Activated CD8-positive, alpha-beta memory T cell treated with anti-CD3 and anti-CD28 coated beads, Interleukin-2, amount 50 U/mL, for 4 hours (primary cell): ENCODE measurements around the gene ADO.
"Not testable (repeated sequence)": the region's sequence is repeated elsewhere in the genome, so short reads cannot be mapped to it uniquely, and the experiment has no call there.

ENCODE experiments used
- DNase-seq: peaks from one replicate; pipeline ENCODE4 v3.0.0-alpha.2; 2020

The ADO gene

DNA sequence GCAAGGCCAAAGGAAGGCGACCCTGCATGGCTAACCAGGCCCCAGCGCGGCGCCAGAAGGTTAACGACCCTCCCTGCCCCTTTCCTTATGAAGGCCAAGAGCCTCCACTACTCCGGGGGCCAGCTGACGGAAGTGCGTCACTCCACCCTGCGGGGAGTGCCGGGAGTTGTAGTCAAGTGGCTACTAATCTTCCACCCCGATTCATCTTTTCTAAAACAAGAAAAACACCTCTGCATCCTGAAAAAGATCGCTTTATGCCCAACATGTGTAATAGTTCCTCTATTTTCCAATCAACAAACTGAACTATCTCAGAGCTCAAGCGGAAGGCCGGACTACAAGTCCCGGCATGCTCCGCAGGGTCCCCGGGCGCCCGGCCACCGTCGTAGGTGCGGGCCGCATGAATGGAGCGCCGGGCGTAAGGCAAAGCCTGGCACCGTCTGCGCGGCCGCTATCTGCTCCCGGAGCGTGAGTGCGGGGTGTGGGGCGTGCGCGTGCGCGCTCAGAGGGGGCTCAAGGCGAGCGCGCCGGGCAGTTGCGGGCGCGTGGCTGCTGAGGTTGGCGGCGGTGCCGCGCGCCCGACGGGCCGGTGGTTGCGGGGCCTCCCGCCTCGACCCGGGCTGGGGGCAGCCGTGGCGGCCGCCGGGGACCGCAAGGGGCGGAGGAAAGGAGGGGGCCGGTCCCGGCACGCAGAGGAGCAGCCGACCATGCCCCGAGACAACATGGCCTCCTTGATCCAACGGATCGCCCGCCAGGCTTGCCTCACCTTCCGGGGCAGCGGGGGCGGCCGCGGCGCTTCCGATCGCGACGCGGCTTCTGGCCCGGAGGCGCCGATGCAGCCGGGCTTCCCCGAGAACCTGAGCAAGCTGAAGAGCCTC lies at the start of gene ADO:
TSS of gene ADO (plus strand) at position 365 of the 875 bp plus-strand sequence. CDS start at position 705, 340 bp downstream.
- DNase-seq, result peak; percentile 77

GRCh38 chr10:62754963-62755362 lies 49.6 kb upstream of the ADO start:
- no peak for DNase-seq

DNA sequence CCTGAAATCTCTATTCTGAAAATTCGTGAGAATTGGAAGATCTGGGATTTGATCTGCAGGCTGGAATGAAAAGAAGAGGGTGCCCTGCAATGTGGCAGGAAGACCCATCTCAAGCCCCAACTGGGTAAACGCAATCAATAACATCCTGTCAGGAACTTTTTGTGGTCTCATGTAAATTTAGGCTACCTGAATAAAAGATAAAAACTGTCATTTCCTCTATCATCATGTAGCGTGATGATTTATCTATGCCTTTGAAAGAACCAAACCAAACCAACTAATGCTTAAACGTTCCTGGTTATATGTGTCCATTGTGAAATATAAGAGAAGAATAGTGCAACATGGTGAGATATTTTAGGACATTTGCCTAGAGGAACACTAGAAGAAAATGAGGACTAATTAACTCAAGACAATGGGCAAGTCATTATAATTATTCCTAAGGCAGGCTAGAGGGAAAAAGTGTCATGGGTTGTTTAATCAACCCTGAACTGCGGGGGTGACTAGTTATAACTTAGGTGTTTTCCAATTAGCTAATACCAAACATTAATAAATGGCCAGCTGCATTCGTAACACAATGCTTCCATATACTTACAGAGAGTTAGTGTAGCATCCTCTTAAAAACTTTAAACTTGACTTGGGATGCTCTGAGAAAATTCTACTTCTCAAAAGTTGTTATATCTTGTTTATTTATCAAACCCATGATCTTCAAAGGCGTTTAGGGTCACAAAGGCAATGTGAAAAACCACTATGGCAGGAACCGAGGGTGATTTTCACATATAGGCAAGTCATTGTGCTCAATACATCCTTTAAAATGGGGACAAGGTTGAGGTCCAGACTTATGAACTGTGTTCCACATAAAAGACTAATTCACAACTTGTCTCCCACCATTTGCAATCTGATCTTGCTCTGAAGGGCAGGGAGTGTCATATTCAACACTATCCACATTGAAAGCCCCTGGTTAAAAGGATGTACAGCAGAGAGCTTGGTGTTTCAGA lies 48.6 kb upstream of the ADO start:
- DNase-seq, result no peak

DNA sequence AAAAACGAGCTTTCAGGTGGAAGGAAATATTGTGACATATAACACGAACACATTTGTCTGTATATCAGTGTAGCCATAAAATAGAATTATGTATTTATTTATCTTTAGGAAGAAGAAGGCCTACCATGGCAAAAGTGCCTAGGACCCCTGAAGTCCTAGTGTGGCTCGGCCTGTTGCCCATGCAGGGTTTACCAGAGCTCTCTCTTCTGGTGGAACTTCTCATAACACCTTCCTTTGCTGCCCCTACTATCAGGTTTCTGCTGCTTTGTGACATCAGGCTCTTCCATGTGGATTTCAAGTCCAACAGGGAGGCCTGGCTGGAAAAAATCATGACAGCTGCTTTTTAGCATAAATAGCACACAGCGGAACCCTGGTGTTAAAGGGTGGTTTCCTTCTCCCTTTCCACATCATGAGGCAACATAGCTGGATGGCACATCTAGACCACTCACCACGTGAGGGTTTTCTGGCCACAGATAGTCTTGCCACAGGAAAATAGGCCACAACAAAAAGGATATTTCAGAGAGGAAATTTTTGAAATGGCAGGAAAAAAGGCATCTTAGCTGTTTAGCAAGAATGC lies 44.8 kb upstream of the ADO start:
- DNase-seq, result no peak

- no peak for DNase-seq
Observed at GRCh38 chr10:62760401-62760800, 44.1 kb upstream of the ADO start.

DNA sequence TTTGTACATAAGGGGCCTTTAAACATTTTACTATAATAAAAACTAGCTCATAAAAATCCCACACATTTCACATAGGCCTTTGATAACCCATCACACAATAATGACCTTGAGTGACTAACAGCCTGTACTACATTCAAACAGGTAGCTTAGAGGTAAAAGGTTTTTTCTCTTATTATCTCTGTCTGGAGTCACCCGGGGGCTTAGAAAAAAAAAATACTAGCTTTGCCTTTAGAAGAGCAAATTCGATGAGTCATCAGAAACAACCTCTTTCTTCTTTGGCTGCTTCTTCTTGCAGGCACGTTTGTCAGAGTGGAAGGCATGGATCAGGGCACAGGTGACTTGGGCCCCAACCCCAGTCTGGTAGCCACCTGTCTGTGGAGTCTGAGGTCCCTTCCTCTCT lies 43.4 kb upstream of the ADO start:
- DNase-seq, result peak; percentile 45

DNA sequence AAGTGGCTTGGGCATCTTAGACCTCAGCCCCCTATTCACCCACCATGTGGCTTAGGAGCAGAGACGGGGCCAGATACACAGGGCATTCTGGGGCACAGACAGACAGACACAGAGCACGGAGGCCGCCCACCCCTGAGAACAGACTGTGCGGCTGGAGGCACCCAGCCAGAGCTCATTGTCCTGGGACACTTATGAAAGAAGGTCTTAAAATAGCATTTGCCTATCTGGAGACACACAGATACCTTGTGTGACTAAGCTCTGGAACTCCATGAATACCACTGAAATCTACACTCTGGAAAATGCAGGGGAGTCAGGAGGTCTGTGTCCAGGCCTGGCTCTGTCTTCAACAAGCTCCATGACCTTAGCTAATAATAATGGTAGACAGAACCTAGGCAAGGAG lies 41.4 kb upstream of the ADO start:
- DNase-seq, result no peak

DNA sequence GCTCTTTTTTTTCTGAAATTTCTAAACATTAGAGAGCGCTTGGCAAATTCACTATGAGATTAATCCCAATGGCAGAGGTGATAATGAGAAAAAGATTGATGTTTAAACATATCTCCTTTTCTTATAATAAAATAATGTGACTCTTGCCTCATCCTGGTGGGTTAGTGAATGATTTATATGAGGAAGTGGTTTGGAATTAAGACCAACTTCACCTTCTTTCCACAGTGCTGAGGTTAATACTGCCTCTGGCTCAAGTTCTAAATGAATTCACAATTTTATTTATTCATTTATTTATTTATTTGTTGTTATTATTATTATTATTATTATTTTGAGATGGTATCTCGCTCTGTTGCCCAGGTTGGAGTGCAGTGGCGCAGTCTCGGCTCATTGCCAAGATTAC lies 40.5 kb upstream of the ADO start:
- DNase-seq, result no peak

DNA sequence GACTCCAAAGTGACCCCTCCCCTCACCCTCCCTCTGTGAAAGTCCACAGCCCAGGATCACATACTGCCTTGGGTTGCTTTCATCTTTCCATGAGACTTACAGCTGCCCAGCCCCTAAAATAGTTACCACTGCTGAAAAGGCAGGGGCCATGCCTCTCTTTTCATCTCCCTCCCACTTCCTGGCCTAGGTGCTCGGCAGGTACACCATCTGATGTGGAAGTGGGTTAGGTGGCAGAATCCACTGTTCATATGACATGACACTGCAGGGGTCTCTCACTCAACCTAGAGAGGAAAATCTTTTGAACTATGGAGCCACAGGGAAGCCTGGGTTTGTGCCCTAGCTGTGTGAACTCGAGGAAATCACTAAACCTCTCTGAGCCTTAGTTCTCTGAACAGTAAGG lies 38.8 kb upstream of the ADO start:
- no peak for DNase-seq

DNA sequence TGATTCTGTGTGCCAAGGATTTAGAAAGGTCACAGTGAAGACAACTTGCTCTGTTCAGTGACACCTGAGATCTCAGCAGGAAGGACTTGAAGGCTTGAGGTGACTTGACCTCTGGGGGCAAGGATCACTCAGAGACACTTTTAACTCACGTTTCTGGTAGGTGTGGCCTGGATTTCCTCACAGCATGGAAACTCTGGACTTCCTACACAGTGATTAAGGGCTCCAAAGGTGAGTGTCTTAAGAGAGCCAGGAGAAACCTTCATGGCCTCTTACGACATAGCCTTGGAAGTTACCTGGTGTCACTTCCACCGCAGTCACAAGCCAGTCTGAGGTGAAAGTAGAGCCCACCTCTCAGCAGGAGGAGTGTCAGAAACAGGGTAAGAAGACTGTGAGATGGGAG lies 38.1 kb upstream of the ADO start:
- DNase-seq, result no peak

DNA sequence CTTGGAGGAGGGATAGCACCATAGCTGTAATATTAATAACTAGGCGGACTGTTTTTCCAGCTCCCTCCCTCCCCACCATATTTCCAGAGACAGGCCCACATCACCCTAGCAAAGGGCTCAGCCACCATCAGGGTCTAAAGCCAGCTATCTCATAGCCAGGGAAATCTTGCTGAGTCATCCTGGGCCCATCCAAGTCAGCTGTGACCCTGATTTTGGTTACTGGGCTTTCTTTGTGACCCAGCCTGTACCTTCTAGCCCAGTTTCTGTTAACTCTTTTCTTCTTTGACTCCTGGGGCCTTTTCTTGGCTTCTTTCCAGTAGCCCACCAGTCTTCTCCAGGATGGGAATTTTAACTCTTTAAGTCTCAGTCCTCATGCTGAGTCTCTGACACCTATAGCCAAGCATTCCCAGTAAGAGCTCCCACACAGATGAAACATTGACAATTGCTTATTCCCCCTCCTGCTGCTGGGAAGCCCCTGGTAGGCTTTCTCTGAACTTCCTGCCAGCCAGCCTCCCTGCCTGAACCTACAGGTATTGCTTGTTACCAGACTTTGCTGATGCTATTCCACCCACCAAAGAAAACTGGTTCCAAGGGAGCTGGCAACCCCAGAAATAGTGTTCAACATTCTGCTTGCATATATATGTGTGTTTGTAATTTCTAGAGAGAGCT lies 34.8 kb upstream of the ADO start:
- DNase-seq, result no peak

DNA sequence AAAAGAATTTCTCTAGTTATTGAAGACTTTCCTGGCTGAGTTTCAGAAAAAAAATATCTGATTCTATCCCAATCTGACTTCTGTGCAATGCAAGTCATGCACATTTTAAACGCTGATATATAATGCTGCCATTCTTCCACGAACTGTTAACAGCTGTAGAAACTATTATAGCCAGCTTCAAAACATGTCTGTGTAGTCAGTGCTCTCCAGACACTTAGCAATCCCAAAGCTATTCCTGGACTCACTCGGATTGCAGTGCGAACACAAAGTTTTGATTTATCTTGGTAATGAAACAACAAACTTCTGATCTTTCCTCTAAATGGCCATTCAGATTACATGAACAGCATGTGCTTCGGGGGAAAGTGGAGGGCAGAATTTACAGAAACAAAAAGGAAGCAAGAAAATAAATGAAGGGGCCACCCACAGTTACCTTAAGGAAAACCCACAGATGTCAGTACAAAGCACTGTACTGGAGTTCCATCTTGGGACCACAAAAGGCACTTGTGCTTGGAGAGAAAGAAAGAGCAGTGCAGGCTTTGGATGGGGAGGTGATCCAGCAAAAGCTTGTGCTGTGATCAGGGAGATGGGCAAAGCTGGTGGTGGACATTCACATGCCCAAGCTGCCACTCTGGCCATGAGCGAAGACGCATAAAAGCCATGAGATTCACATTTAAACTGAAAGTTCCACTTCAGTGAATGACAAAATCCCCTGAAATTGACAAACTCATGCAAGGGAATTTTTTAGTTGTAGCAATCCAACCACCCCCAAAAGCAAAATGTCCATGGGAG lies 32.1 kb upstream of the ADO start:
- no peak for DNase-seq

DNA sequence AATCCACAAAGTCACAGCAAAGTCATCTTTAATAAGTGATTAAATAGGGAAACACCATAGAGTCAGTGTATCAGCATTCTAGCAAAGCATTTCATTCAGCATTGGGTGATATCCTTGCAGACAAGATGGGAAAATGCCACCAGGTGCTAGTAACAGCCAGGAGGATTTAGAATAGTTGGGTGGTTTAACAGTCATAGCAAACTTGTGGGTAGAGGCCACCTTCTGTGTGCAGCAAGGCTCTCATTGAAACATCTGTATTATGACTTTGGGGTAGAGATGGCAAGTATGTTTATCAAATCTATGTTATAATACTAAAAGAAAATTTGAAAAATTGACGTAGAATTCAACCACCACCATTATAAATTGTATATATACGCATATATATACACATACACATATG lies 26.4 kb upstream of the ADO start:
- no peak for DNase-seq

- DNase-seq, result peak; percentile 88
Observed at GRCh38 chr10:62779487-62780248, 24.9 kb upstream of the ADO start.

- DNase-seq, result not testable (repeated sequence)
Observed at GRCh38 chr10:62784537-62784936, 20.0 kb upstream of the ADO start.

- DNase-seq, result not testable (repeated sequence)
Observed at GRCh38 chr10:62788285-62788684, 16.2 kb upstream of the ADO start.

DNA sequence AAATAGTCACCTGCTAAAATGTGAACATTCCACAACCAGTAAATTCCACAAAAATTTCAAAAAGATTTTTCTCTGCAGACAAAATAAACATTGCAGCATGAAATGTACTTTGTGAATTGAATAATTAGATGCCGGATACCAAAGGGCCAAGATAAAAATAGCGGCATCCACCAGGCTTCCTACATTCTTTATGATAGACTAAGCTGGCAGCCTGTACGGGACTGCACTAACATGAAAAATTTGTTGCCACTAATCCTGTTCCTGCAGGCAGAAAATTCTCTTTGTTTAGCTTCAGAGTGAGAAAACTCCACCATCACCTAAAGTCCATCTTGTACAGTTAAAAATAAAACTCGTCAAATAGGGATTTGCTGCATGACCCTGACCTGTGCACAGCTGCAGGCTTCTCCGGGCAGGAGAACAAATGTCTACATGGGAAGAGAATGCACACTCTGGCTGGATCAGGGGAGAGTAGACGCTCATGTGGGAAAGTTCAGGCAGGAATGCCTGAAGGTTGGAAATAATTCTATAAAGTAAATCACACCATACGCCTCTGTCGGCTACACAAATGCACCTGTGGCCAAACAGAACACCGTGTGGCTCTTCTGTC lies 15.6 kb upstream of the ADO start:
- no peak for DNase-seq

DNA sequence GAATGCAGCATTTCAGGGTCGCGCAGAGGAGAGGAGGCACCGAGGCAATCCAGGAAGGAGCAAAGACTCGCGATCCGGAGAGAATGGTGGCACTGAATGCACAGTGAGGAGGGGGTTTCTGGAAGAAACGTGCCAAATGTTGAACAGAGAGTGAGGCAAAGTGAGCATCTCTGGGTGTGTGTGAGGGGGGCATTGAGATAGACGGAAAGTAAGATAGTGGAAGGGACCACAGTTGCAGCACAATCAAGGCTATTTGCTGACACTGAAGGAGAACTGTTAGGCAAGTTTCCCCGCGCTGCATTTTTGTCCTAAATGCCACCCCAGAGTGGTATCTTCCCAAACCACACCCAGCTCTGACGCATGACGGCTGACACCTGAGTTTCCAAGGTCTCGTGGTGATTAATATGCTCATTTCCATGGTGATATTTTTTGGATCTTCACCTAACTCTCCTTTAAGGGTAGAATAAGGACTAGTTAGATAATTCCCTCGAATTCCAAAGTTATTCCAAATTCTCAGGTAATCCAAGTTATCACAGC lies 14.4 kb upstream of the ADO start:
- no peak for DNase-seq

DNA sequence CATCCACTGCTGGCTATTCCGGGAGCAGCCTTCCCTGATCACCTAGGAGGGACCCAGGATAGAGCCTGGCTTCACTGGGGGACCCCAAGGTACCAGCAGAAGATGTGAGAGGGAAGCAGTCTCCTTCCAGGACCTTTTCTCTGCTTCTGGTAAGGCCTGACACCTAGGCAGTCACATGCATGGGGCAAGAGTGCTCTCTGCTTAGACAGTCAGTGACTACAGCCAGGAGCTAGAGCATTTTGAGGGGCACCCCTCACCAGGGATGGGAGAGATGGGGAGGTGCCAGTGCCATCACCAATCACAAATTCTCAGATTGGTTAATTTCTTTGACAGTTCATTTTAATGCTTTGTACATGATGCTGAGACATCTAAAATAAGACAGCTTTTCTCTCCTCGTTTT lies 13.9 kb upstream of the ADO start:
- DNase-seq, result no peak

DNA sequence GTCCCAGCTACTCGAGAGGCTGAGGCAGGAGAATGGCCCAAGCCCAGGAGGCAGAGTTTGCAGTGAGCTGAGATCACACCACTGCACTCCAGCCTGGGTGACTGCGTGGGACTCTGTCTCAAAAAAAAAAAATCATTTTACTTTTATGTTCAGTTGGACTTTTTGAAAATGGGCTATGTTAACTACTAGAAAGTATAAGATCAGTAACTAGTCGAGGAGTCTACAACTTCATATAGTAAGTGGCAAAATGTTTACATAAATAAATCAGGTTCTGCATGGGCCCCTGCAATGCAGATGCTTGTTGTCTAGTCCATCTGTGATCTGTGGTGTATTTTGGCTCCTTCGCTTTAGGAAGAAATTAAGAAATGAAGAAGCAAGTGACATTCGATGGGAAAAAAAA lies 12.3 kb upstream of the ADO start:
- DNase-seq, result no peak
